Measurements from ENCODE around the gene CDCA3. TPM values are rescaled to one million over a fixed set of nuclear protein-coding genes. Genes with fewer than 3 reads are reported as not detected.
"Not testable (repeated sequence)": the region's sequence is repeated elsewhere in the genome, so short reads cannot be mapped to it uniquely, and the experiment has no call there.

CDCA3 gene
- total RNA-seq, 2 experiments from 2014 or later: 151 to 222 TPM

GRCh38 chr12:6899427-6899826 lies 48.3 kb upstream of the CDCA3 start:
- POLR2A ChIA-PET: interaction anchor here (0.6 to 1.5 kb wide), 3 partner anchors 8 to 487 kb away, joined by 3 to 4 read pairs (median 3); no protein-coding TSS in a partner anchor
- intact Hi-C loops (cut with micrococcal nuclease; ENCODE audit: unreplicated experiment): no loop called here
- CTCF ChIA-PET (ENCODE audit: unreplicated experiment): no interaction called here
- no peak for DNase-seq (ENCODE audit: low spot score)
- H3K79me2 ChIP-seq (ENCODE audit: insufficient read depth, low read depth, low read length): no peaks in the 10 kb centered on the region
- no peak overlapping the region for H3K4me3 ChIP-seq (ENCODE audit: low read depth, low read length, poor library complexity, severe bottlenecking)
- H2AFZ ChIP-seq (ENCODE audit: low read length): no peak overlapping the region
- TF ChIP-seq CTCF (conservative IDR thresholded peaks at IDR 0.05; ENCODE audit: low read length) (no peak), EZH2phosphoT487 (IDR thresholded peaks at IDR 0.05; ENCODE audit: borderline replicate concordance, low read depth, low read length) (no peak)
- no peak overlapping the region for H3K27ac ChIP-seq (ENCODE audit: low read depth, low read length, poor library complexity, severe bottlenecking)
- no peaks in the 10 kb centered on the region for H3K9me2 ChIP-seq (ENCODE audit: insufficient read depth, low read length)
- no TSS peak for BruUV-seq (replicated peaks)
- H3K36me3 ChIP-seq (ENCODE audit: insufficient read depth, low read length): no peaks in the 10 kb centered on the region
- H4K20me1 ChIP-seq (ENCODE audit: insufficient read depth, low read length): no peaks in the 10 kb centered on the region
- H3K4me1 ChIP-seq (ENCODE audit: insufficient read depth, low read length, poor library complexity, severe bottlenecking): peaks cover 12% of the 10 kb centered on the region
- H3K9me3 ChIP-seq (ENCODE audit: low read length): no peaks in the 10 kb centered on the region
- H3K4me2 ChIP-seq (ENCODE audit: low read length): no peak overlapping the region

- intact Hi-C loops (cut with micrococcal nuclease; ENCODE audit: unreplicated experiment): no loop called here
- Histone ChIP-seq H2AFZ (ENCODE audit: low read length) (no peak overlapping the region), H4K20me1 (ENCODE audit: insufficient read depth, low read length) (no peaks in the 10 kb centered on the region), H3K4me2 (ENCODE audit: low read length) (no peak overlapping the region), H3K79me2 (ENCODE audit: insufficient read depth, low read depth, low read length) (no peaks in the 10 kb centered on the region), H3K9me2 (ENCODE audit: insufficient read depth, low read length) (no peaks in the 10 kb centered on the region), H3K36me3 (ENCODE audit: insufficient read depth, low read length) (no peaks in the 10 kb centered on the region), H3K9me3 (ENCODE audit: low read length) (no peaks in the 10 kb centered on the region), H3K4me3 (ENCODE audit: low read depth, low read length, poor library complexity, severe bottlenecking) (no peak overlapping the region), H3K27ac (ENCODE audit: low read depth, low read length, poor library complexity, severe bottlenecking) (no peak overlapping the region), H3K4me1 (ENCODE audit: insufficient read depth, low read length, poor library complexity, severe bottlenecking) (peaks cover 4% of the 10 kb centered on the region)
- CTCF ChIA-PET (ENCODE audit: unreplicated experiment): no interaction called here
- no peak for TF ChIP-seq EZH2phosphoT487 (IDR thresholded peaks at IDR 0.05; ENCODE audit: borderline replicate concordance, low read depth, low read length)
- no peak for TF ChIP-seq CTCF (conservative IDR thresholded peaks at IDR 0.05; ENCODE audit: low read length)
- BruUV-seq (replicated peaks): no TSS peak
- no peak for DNase-seq (ENCODE audit: low spot score)
- POLR2A ChIA-PET: interaction anchor here (1.1 kb wide), 1 partner anchor 25 kb away, joined by 3 read pairs; no protein-coding TSS in a partner anchor
Measured at GRCh38 chr12:6896846-6897435, 45.9 kb upstream of the CDCA3 start.

GRCh38 chr12:6894321-6894720 lies 43.2 kb upstream of the CDCA3 start:
- Histone ChIP-seq H3K9me3 (ENCODE audit: low read length) (no peaks in the 10 kb centered on the region), H3K4me2 (ENCODE audit: low read length) (no peak overlapping the region), H3K4me3 (ENCODE audit: low read depth, low read length, poor library complexity, severe bottlenecking) (no peak overlapping the region), H3K36me3 (ENCODE audit: insufficient read depth, low read length) (no peaks in the 10 kb centered on the region), H3K27ac (ENCODE audit: low read depth, low read length, poor library complexity, severe bottlenecking) (no peak overlapping the region), H3K4me1 (ENCODE audit: insufficient read depth, low read length, poor library complexity, severe bottlenecking) (peaks cover 19% of the 10 kb centered on the region), H2AFZ (ENCODE audit: low read length) (no peak overlapping the region), H3K79me2 (ENCODE audit: insufficient read depth, low read depth, low read length) (no peaks in the 10 kb centered on the region), H4K20me1 (ENCODE audit: insufficient read depth, low read length) (no peaks in the 10 kb centered on the region), H3K9me2 (ENCODE audit: insufficient read depth, low read length) (no peaks in the 10 kb centered on the region)
- TF ChIP-seq EZH2phosphoT487 (IDR thresholded peaks at IDR 0.05; ENCODE audit: borderline replicate concordance, low read depth, low read length): no peak
- TF ChIP-seq CTCF (conservative IDR thresholded peaks at IDR 0.05; ENCODE audit: low read length): no peak
- ChIA-PET POLR2A (interaction anchor here (0.6 kb wide), 1 partner anchor 14 kb away, joined by 5 read pairs; no protein-coding TSS in a partner anchor), CTCF (ENCODE audit: unreplicated experiment) (no interaction called here)
- BruUV-seq (replicated peaks): no TSS peak
- DNase-seq (ENCODE audit: low spot score): no peak
- intact Hi-C loops (cut with micrococcal nuclease; ENCODE audit: unreplicated experiment): no loop called here

- H3K4me3 ChIP-seq (ENCODE audit: low read depth, low read length, poor library complexity, severe bottlenecking); intact Hi-C loops (cut with micrococcal nuclease; ENCODE audit: unreplicated experiment); H3K36me3 ChIP-seq (ENCODE audit: insufficient read depth, low read length); H3K79me2 ChIP-seq (ENCODE audit: insufficient read depth, low read depth, low read length); H3K9me3 ChIP-seq (ENCODE audit: low read length); BruUV-seq (replicated peaks); H3K27ac ChIP-seq (ENCODE audit: low read depth, low read length, poor library complexity, severe bottlenecking); H3K9me2 ChIP-seq (ENCODE audit: insufficient read depth, low read length); H2AFZ ChIP-seq (ENCODE audit: low read length); H3K4me2 ChIP-seq (ENCODE audit: low read length); DNase-seq (ENCODE audit: low spot score); H4K20me1 ChIP-seq (ENCODE audit: insufficient read depth, low read length): not testable (repeated sequence)
- ChIA-PET CTCF (ENCODE audit: unreplicated experiment) (interaction anchor here (2.0 kb wide), 1 partner anchor 20 kb away, joined by 17 read pairs; the partner anchor contains the start of gene SPSB2), POLR2A (interaction anchor here (1.0 to 2.5 kb wide), 5 partner anchors 12 to 53 kb away, joined by 3 to 17 read pairs (median 8); partner anchors contain the start of genes LRRC23, SPSB2 and USP5)
- H3K4me1 ChIP-seq (ENCODE audit: insufficient read depth, low read length, poor library complexity, severe bottlenecking): peaks cover 19% of the 10 kb centered on the region
Measured at GRCh38 chr12:6892683-6893082, 41.6 kb upstream of the CDCA3 start.

Measured in OCI-LY7 (cell line).